ENCODE data around the gene PALD1. TPM values are rescaled to one million over a fixed set of nuclear protein-coding genes. Genes with fewer than 3 reads are reported as not detected.
"Not testable (repeated sequence)": the region's sequence is repeated elsewhere in the genome, so short reads cannot be mapped to it uniquely, and the experiment has no call there.

Gene PALD1
- total RNA-seq, 1 donor from 2014 or later: 7.8 TPM

DNA sequence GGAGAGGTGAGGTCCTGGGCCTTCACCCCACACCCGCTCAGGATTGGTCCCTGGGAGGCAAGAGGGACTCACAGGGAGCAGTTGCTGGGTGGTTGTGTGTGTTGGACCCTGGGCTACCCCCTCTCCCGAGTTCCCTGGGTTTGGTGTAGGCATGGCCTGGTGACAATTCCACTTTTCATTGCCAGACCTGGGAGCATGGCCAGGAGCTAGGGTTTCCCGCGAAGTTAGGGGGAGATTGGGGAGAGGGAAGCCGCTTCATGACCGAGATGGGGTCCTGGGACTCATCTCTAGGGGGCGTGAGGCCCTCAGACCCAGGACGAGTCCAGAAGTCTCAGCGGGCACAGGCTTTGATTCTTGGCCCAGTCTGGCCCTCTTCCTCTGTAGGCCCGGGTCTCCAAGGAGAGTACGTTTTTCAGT lies 606 bp downstream of the PALD1 start:
- intact Hi-C loops (cut with DNase I): no loop called here
- ATAC-seq (no peak), DNase-seq (ENCODE audit: low spot score) (no peak)

DNA sequence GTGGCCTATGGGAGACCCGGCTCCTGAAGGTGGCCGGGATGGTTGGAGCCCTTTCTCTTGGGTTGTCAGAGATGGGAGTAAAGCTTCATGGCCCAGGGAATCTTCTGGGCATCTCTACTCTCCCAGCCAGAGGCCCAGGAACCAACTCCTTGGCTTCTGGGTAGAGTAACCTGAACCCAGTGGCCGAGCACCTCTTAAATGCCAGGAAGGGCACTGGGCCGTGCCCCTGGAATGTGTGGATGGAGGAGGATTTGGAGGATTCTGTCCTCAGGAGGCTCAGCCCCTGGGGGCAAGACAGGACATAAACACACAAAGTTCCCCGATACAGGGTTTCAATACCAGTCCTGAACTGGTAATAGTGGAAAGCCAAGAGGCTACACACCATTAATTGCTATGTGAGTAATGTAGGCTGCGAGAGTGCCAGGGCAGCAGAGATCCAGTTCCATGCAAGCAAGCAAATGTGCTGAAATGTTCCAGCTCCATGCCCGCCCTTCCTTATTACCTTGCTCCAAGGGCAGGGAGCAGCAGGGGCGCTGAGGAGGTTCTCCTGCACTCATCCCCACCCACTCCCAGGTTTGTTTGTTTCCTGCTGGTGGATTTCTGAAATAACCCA lies 1.2 kb downstream of the PALD1 start:
- no peak for ATAC-seq
- intact Hi-C loops (cut with DNase I): no loop called here
- DNase-seq (ENCODE audit: low spot score): no peak

DNA sequence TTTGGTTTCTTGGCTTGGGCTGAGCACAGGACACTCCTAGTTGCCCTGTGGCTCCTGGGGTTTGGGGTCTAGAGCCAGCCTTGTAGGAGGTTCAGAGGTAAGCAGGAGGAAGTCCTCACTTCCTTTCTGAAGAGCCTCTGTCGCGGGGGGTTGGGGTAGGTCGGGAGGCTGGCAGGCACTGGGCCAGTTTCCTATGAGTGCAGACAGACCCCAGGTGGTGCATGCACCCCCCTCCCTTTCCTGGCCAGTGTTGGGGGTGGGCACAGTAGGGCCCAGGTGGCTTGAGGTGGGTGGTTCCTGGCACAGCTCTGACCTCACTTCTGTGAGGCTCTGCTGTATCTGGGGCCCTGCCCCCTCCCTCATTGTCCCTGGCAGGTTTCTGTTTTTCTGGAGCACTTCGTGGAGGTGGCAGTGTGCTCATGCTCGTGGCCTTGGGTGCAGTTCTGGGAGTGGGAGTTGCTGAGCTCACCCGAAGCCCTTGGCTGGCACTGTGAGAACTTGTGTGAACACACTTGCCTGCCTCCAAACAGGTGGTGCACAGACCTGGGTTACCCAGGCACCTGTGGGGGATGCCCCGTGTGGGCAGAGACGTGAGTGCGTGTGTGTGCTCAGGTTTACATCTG lies 1.8 kb downstream of the PALD1 start:
- intact Hi-C loops (cut with DNase I): no loop called here
- ATAC-seq (no peak), DNase-seq (ENCODE audit: low spot score) (no peak)

DNA sequence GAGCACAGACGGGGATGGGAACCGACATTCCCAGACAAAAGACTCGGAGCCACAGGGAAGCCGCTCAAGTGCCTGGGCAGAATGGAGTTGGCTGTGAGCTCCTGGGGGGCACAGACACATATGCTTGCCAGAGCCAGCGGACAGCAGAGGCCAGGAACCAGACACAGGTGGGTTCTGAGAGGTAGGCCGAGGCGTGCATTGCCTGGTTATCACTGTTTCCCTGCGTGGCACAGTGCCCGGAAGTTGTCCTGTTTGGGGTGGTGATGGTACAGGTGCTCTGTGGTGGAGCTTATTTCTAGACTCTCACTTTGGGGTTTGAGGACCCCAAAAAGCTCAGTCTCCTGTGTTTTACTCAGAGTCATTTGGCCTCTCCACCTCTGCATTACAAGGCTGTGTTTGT lies 2.5 kb downstream of the PALD1 start:
- intact Hi-C loops (cut with DNase I): no loop called here
- no peak for ATAC-seq
- DNase-seq (ENCODE audit: low spot score): no peak

DNA sequence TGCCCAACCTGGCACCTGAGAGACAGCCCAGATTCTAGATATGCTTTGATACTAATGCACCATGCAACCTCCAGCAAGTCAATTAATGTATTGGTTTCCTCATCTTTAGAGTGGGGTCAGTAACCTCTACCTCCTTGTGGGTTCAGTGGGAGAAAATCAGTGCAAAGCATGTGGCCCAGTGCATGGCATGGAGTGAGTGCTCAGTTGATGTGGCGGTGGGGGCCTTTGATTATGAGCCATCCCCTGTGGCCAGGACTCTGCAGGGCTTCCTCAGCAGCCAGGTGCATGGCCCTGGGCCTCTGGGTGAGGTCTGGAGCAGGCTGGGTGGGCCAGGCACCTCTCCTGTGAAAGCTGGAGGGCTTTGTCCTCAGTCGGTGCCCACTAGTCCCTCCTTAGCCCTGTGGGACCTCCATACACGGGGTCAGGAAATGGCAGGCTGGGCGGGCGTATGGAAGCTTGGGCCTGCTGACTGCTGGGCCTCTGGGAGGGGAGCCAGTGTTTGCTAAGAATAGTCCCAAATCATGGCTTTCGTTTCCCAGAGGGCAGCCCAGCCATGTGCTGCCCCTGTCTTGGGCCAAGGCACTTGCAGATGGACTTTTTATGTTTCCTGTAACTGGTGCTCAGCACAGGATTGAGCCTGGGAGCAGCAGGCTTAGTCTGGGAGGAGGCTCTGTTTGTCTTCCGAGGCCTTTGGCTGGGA lies 3.4 kb downstream of the PALD1 start:
- ATAC-seq (peak; percentile 50), DNase-seq (ENCODE audit: low spot score) (no peak)
- intact Hi-C loops (cut with DNase I): no loop called here

DNA sequence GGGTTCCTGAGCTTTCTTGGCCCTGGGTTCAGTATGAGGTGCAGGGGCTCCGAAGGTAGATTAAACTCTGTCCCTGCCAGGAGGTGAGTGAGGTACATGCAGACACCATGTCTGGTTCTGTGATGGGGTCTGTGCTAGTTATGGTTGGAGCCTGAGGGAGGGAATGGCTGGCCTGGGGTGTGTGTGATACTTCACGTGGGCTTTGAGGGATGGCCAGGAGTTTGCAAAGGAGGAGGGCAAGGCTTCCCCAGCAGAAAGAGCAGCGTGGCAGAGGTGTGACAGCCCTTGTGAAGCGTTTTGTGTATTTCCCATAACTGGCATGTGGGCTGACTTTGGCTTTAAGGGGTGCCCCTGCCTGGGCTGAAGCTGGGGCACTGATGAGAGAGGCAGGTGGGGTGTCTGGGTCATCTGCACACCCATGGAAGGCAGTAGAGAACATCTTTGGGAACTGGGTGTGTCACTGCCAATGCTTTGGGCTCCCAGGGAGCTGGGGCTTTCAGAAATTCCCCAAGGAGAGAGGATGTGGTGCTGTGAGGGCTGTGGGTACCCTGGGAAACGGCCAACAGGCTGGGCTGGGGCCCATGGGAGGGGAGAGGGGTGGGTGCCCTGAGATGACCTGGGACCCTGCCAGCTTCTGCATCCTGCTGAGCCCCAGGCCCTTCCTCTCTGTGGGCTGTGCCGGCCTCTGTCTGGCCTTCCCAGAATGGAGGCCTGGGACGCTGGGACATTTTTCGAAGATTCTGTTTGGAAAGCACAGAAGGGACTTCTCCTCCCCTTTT lies 4.6 kb downstream of the PALD1 start:
- ATAC-seq (no peak), DNase-seq (ENCODE audit: low spot score) (no peak)
- intact Hi-C loops (cut with DNase I): no loop called here

DNA sequence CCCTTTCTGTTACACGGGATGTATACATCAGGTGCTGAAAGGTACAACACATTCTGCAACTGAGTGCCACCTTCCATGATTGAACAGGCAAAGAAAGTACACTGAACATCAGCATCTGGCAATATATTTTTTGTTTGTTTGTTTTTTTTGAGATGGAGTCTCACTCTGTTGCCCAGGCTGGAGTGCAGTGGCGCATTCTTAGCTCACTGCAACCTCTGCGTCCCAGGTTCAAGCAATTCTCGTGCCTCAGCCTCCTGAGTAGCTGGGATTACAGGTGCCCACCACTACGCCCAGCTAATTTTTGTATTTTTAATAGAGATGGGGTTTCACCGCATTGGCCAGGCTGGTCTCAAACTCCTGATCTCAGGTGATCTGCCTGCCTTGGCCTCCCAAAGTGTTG lies 5.3 kb downstream of the PALD1 start:
- DNase-seq (ENCODE audit: low spot score); intact Hi-C loops (cut with DNase I); ATAC-seq: not testable (repeated sequence)

DNA sequence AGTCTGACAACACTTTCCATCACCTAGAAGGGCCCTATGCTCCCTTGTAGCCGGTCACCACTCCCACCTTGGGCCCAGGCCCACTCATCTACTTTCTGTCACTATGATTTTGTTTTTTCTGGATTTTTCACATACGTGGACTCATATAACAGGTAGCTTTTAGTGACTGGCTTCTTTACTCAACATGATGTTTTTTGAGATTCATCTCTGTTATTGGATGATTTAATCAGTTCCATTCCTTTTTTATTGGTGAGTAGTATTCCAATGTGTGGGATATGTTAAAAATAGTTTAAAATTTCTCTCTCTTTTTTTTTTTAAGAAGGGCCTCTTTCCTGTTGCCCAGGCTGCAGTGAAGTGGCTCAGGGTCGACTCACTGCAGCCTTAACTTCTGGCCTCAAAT lies 9.3 kb downstream of the PALD1 start:
- no peak for DNase-seq (ENCODE audit: low spot score)
- intact Hi-C loops (cut with DNase I): no loop called here
- no peak for ATAC-seq

DNA sequence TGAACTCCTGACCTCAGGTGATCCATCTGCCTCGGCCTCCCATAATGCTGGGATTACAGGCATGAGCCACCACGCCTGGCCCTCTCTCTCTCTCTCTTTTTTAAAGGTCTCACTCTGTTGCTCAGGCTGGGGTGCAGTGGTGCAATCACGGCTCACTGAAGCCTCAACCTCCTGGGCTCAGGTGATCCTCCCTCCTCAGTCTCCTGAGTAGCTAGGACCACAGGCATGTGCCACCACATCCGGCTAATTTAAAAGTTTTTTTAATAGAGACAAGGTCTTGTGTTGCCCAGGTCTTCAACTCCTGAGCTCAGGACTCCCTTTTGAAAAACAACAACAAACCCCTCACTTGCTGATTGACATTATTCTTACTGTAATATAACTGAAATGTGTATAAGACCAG lies 11.6 kb downstream of the PALD1 start:
- no peak for ATAC-seq
- intact Hi-C loops (cut with DNase I): no loop called here
- no peak for DNase-seq (ENCODE audit: low spot score)

DNA sequence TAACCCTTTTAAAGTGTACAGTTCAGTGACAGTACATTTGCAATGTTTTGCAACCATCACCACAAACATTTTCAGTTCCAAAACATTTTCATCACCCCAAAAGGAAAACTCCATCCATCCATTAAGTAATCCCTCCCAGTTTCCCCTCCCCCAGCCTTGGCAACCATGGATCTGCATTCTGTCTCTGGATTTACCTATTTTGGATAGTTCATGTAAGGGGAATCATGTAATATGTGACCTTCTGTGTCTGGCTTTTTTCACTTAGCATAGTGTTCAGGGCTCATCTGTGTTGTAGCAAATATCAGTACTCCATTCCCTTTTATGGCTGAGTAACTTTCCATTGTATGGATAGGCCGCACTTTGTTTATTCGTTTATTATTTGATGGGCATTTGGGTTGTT lies 13.0 kb downstream of the PALD1 start:
- DNase-seq (ENCODE audit: low spot score) (no peak), ATAC-seq (no peak)
- intact Hi-C loops (cut with DNase I): no loop called here

DNA sequence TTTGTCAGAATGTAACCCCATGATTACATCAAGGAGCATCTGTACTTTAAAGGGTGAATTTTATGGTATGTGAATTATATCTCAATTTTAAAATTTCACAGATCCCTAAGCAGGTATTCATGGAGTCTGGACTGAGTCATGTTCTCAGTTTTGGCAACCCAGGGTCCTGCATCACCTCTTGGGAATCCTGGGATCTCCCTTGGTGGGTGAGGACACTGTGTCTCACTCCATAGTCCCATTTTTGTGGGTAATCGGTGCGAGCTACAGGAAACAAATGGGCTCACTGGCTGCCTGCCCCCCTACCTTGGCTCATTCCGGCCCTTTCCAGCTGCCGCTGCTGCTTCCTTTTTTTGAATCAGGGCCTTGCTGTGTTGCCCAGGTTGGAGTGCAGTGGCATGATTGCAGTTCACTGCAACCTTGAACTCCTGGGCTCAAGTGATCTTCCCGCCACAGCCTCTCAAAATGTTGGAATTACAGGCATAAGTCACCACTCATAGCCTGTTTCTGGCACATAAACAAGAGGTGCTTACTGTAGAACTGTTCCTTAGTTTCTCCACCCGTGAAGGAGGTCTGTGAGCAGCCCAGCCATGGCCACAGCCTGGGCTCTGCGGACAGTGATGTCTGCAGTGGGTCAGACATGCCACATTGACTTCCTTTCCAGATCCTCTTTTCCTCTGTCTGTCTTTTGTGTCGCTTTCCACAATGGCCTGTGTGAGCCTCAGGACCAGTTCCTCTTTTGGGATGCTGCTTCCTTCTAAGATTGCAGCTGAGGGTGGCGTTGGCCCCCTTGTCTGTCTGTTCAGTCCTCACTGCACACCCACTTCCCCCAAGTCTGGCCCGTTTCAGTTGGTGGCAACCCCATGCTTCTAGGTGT lies 14.5 kb downstream of the PALD1 start:
- DNase-seq (ENCODE audit: low spot score) (no peak), ATAC-seq (peak; percentile 71)
- intact Hi-C loops (cut with DNase I): no loop called here

DNA sequence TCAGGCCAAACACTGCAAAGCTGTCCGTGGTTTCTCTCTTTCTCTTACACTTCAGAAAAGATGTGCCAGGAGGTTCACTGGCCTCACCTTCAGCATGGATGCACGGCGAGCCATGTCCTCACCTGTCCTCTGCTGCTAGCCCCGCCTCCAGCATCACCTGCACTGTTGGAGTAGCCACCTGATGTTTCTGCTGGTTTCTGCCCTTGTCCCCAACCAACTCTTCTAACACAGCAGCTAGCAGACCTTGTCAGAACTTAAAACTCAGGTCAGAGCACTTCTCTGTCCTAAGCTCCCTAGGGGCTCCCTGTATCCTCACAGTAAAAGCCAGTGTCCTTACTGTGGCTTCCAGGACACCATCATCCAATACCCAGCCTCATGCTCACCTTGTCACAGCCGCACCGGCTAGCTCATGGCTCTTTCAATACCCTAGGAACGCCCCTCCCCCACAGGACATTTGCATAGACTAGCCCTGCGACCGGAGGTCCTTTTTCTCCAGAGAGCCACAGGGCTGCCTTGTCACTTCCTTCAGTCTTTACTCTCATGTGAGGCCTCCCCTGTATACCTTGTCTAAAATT lies 15.2 kb downstream of the PALD1 start:
- DNase-seq (ENCODE audit: low spot score) (no peak), ATAC-seq (no peak)
- intact Hi-C loops (cut with DNase I): no loop called here

DNA sequence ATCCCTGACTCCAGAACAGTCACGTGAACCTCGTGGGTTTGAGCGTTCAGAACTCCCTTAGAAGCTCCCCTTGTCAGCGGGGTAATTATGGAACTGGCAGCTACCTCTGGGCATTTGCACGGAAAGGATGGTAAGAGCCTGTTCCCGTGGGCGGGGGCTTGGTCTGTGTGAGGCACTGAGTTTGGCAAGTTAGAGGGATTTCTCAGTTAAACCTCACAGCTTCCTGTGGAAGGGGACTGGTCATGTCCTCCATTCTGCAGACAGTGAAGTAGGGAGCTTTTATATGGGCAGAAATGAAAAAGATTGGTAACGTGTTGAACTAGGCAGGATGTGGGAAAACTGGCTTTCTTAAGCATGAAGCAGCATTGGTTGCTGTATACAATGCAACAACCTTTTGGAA lies 16.0 kb downstream of the PALD1 start:
- intact Hi-C loops (cut with DNase I): no loop called here
- ATAC-seq (no peak), DNase-seq (ENCODE audit: low spot score) (no peak)

DNA sequence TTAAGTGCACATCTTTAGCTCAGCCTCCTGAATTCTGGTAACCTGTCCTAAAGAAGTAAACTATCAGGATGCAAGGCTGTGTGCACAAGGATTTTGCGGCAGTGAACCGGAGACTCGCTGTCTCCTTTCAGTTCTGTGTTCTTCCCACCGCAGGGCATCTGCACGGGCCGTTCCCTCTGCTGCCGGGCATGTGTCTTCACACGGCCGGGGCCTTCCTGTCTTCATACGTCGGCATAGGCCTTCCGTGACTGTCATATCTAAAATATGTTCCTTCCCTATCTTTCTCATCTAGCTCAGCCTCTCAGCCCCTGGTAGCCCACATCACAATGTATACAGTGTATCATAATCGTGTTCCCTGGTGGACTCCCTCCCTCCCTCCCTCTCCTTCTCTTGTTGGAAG lies 16.4 kb downstream of the PALD1 start:
- DNase-seq (ENCODE audit: low spot score): no peak
- ATAC-seq: peak; percentile 54
- intact Hi-C loops (cut with DNase I): no loop called here

DNA sequence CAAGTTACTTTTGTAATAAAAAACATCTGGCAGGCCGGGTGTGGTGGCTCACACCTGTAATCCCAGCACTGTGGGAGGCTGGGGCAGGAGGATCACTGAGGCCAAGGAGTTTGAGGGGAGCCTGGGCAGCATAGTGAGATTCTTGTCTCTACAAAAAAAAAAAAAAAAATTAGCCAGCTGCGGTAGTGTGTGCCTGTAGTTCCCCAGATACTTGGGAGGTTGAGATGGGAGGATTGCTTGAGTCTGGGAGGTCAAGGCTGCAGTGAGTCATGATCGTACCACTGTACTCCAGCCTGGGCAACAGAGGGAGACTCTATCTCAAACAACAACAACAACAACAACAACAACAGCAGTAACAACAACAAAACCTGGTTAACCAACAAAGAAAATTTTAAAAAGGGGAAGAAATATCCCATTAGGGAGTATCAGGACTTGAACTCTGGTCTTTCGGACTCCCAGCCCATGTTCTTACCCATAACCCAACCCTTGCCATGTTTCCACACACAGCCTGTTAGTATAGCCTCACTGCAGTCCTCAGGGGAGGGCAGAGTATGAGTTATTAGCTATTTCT lies 17.2 kb downstream of the PALD1 start:
- ATAC-seq: no peak
- intact Hi-C loops (cut with DNase I): no loop called here
- no peak for DNase-seq (ENCODE audit: low spot score)

DNA sequence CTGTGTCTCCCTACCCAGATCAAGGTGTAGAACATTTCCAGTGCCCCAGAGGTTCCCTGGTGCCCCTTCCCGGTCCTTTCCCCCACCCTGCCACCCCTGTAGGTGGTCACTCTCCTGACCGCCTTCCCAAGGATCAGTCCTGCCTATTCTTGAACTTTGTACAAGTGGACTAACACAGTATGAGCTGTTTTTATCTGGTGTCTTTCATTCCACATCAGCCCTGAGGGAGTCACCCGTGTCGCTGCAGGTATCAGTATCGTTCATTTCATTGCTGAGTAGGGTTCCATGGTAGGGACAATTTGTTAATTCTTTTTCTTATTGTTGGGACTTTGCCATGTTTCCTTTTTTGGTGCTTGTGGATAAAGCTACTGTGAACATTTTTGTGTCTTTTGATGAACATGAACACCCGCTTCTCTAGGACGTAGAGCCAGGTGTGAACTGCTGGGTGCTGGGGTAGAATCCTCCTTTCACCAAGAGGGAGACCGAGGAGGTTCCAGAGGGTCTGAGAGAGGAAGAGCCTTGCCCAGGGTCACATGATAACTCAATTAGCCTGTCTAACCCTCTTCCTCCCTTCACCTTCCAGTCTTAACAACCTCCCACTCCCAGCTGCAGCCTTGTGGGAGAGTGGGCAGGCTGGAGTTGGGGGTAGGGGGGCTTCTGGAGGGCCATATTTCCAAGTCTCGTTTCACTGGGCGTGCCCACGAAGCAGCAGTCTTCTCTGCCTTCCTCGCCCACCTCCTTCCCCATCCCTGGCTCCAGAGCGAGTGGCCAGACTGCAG lies 18.0 kb downstream of the PALD1 start:
- no peak for ATAC-seq

DNA sequence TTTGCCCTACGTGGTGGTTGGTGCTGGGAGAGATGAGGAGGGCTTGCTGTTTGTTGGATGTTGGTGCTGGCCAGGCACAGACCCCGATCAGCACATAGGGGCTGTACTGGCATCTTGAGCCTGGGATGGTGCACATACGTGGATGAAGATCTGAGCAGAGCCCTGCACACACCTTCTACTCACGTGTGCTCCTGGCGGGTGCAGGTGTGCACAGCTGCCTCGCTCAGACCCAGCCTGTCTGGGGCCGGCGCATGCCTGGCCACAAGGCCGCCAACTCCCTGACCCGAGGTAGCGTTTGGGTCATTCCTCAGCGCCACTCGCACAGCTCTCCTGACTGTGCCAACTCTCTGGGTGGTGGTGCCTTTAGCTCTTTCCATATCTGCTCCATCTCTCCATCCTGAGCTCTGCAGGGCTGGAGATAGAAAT lies 18.6 kb downstream of the PALD1 start:
- intact Hi-C loops (cut with DNase I): no loop called here
- ATAC-seq (no peak), DNase-seq (ENCODE audit: low spot score) (no peak)

More for the DNA sequence above, 18.0 kb downstream of the PALD1 start:
- intact Hi-C loops (cut with DNase I): no loop called here
- no peak for DNase-seq (ENCODE audit: low spot score)
